Measurements from ENCODE around the gene FN1.

GRCh38 chr2:215376103-215376780 lies 59.6 kb downstream of the FN1 start:
- TF ChIP-seq FOXJ3 (CRISPR knock-in tag; IDR thresholded peaks at IDR 0.05; ENCODE audit: borderline replicate concordance) (no peak), NFE2L1 (CRISPR knock-in tag; IDR thresholded peaks at IDR 0.05) (no peak), TP53 (CRISPR knock-in tag; IDR thresholded peaks at IDR 0.05) (no peak), IRF1 (CRISPR knock-in tag; IDR thresholded peaks at IDR 0.05) (no peak), MAX (CRISPR knock-in tag; IDR thresholded peaks at IDR 0.05) (no peak), ATF6 (CRISPR knock-in tag; IDR thresholded peaks at IDR 0.05) (no peak), ELF4 (CRISPR knock-in tag; IDR thresholded peaks at IDR 0.05; ENCODE audit: low read depth) (no peak), CTCF (IDR thresholded peaks at IDR 0.05) (no peak), NFYB (CRISPR knock-in tag; conservative IDR thresholded peaks at IDR 0.05; ENCODE audit: low read depth) (no peak)

Measured in WTC11 (cell line).